Measurements from ENCODE around the gene NR1D2.

- no peak for TF ChIP-seq CTCF (conservative IDR thresholded peaks at IDR 0.05 in 1 of 2, IDR thresholded peaks at IDR 0.05 in 1 of 2; ENCODE audit: extremely low read depth in 1 of 2, insufficient read depth in 1 of 2, low read depth in 1 of 2, low read length in 2 of 2)
- TF ChIP-seq EZH2 (IDR thresholded peaks at IDR 0.05; ENCODE audit: borderline replicate concordance, low read length) = no peak
These were observed 57.0 kb downstream of the NR1D2 start for GRCh38 chr3:24002129-24002528.

Data from mammary epithelial cell (primary cell).